HG02885 (cell line): ENCODE data around the gene MRPL18.
"Not testable (repeated sequence)": the region's sequence is repeated elsewhere in the genome, so short reads cannot be mapped to it uniquely, and the experiment has no call there.

Experiments used
- ATAC-seq: cut with Tn5 transposase; IDR thresholded peaks from one replicate; pipeline ENCODE4 v1.9.1; 2021; ENCODE audit warnings: mild to moderate bottlenecking; ENCODE audit not compliant: unreplicated experiment, poor library complexity

The MRPL18 gene

GRCh38 chr6:159790149-159790955 is at the start of gene MRPL18:
Gene MRPL18, plus strand, starts transcription at chr6:159790467. Its CDS starts 121 bp downstream, at chr6:159790588.
- peak; percentile 80 for ATAC-seq

- no peak for ATAC-seq
Observed at GRCh38 chr6:159742165-159742564, 48.1 kb upstream of the MRPL18 start.

- ATAC-seq, result no peak
Observed at GRCh38 chr6:159745081-159745480, 45.2 kb upstream of the MRPL18 start.

GRCh38 chr6:159746759-159747158 is 43.5 kb upstream of the MRPL18 start:
- no peak for ATAC-seq

- ATAC-seq, result not testable (repeated sequence)
Observed at GRCh38 chr6:159748127-159748526, 42.1 kb upstream of the MRPL18 start.

GRCh38 chr6:159751448-159751847 is 38.8 kb upstream of the MRPL18 start:
- ATAC-seq, result no peak

GRCh38 chr6:159753081-159753872 is 37.0 kb upstream of the MRPL18 start:
- ATAC-seq, result no peak

GRCh38 chr6:159754401-159754800 is 35.9 kb upstream of the MRPL18 start:
- ATAC-seq, result no peak

GRCh38 chr6:159754959-159755914 is 35.0 kb upstream of the MRPL18 start:
- no peak for ATAC-seq

GRCh38 chr6:159756508-159756907 is 33.8 kb upstream of the MRPL18 start:
- no peak for ATAC-seq

- no peak for ATAC-seq
Observed at GRCh38 chr6:159758031-159759001, 32.0 kb upstream of the MRPL18 start.

GRCh38 chr6:159759645-159760044 is 30.6 kb upstream of the MRPL18 start:
- no peak for ATAC-seq

- ATAC-seq, result no peak
Observed at GRCh38 chr6:159760602-159761057, 29.6 kb upstream of the MRPL18 start.

- ATAC-seq, result peak; percentile 5
Observed at GRCh38 chr6:159761129-159761872, 29.0 kb upstream of the MRPL18 start.

GRCh38 chr6:159761873-159762680 is 28.2 kb upstream of the MRPL18 start, which contains the start of gene ACAT2:
Gene ACAT2, plus strand, starts transcription at chr6:159762045. Its CDS starts 43 bp downstream, at chr6:159762088.
- peak; percentile 96 for ATAC-seq

- ATAC-seq, result peak; percentile 3
Observed at GRCh38 chr6:159762681-159763293, 27.5 kb upstream of the MRPL18 start.

GRCh38 chr6:159766906-159767305 is 23.4 kb upstream of the MRPL18 start:
- no peak for ATAC-seq
